ENCODE data around the gene KRTAP10-9.
"Not testable (repeated sequence)": the region's sequence is repeated elsewhere in the genome, so short reads cannot be mapped to it uniquely, and the experiment has no call there.

Gene KRTAP10-9

GRCh38 chr21:44595524-44595923 lies 31.4 kb upstream of the KRTAP10-9 start:
- DNase-seq (ENCODE audit: low read depth): no peak

GRCh38 chr21:44596068-44596725 lies 30.7 kb upstream of the KRTAP10-9 start:
- DNase-seq (ENCODE audit: low read depth): no peak

- no peak for DNase-seq (ENCODE audit: low read depth)
Measured at GRCh38 chr21:44598061-44598460, 28.8 kb upstream of the KRTAP10-9 start.

DNA sequence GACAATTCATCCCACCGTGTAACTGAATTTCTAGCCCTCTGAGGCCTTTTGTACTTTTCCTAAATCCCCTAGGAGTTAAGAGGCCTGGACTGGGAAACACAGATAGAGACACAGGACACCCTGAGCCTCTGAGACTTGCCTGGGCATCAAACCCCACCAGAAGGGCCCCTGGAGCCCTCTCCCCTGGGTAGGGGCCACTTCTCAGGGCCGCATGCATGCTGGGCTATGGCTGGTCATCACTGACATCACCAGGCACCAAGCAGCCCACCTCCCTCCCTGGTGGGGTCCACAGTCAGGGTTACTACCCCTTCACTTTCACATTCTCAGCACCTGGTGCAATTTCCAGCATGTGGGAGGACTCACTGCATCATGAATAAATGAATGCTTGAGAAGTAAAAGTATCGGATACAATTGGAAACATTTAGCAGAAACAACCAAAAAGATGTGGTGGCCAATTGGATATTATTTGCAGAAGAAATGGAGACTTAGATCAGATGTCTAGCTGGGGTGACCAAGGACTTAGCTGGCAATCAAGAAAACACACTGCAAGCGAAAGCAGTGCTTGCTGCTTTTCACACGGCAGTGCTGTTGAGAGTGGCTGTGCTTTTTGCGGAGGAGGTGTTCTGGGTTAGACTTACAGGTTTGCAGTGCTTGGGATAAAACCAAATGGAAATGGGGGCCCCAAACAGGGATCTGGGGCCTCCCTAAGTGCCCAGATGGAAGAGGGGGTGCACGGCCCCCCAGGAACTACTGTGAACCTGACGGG lies 27.4 kb upstream of the KRTAP10-9 start:
- DNase-seq (ENCODE audit: low read depth): no peak

GRCh38 chr21:44600118-44600978 lies 26.5 kb upstream of the KRTAP10-9 start, which contains the start of gene KRTAP10-7:
Gene KRTAP10-7 (plus strand): TSS chr21:44600597. CDS start chr21:44600622, 25 bp downstream.
- not testable (repeated sequence) for DNase-seq (ENCODE audit: low read depth)

DNA sequence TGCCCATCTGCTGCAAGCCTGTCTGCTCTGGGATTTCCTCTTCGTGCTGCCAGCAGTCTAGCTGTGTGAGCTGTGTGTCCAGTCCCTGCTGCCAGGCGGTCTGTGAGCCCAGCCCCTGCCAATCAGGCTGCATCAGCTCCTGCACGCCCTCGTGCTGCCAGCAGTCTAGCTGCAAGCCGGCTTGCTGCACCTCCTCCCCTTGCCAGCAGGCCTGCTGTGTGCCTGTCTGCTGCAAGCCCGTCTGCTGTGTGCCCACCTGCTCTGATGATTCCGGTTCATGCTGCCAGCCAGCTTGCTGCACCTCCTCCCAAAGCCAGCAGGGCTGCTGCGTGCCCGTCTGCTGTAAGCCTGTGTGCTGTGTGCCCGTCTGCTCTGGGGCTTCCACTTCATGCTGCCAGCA lies 25.8 kb upstream of the KRTAP10-9 start:
- DNase-seq (ENCODE audit: low read depth): not testable (repeated sequence)

GRCh38 chr21:44601596-44602462 lies 25.1 kb upstream of the KRTAP10-9 start:
- DNase-seq (ENCODE audit: low read depth): no peak

DNA sequence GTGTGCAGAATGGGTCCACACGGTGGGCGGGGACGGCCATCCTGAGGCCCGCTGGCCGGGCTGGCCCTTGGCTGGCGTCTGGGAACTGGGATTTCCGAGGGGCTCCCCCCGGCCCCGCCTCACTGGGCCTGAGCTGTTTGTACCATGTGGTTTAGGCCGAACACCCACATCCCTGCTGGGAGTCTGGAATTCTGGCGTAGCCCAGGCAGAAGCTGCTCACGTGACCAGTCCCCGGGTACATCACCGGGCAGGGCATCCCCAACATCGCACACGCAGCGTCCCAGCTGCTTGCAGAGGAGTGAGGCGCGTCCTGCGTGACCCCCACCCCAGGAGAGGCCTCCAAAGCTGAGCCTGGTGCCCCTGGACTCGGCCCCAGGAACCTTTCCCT lies 24.4 kb upstream of the KRTAP10-9 start:
- no peak for DNase-seq (ENCODE audit: low read depth)

DNA sequence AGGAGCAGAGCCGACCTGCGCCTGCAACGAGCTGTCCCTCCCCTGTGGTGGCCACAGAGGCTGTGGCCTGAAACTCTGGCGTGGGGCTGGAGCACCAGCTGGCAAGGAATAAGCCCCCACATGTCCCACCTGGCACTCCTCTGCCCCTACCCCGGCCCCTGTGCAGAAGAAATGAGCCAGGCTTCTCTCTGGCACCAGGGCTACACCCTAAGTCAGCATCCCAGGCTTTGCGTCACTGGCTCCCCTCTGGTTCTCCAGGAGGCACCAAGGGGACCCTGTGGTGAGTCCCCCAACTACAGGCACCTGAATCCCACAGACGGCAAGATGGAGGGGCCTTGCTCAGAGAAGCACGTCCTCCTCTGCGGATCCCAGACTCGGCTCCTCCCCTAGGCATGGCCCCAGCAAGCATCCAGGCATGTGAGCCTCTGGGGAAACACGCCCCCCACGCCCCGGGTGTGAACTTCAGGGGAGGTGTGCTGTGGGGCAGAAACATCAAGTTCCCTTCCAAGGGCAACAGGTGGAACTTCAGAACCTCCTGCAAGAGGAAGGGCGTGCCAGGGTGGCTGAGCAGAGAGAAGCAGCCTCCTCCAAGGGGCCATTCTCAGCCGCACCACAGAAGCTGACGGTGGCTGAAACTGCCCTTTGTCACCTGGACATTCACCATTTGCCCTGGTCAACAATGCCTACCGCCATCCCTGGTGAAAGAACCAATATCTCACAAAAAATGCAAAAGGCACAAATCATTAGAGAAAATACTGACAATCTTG lies 23.6 kb upstream of the KRTAP10-9 start:
- DNase-seq (ENCODE audit: low read depth): no peak

GRCh38 chr21:44603911-44604310 lies 23.0 kb upstream of the KRTAP10-9 start:
- no peak for DNase-seq (ENCODE audit: low read depth)

- DNase-seq (ENCODE audit: low read depth): no peak
Measured at GRCh38 chr21:44606495-44606894, 20.4 kb upstream of the KRTAP10-9 start.

GRCh38 chr21:44609193-44609592 lies 17.7 kb upstream of the KRTAP10-9 start:
- DNase-seq (ENCODE audit: low read depth): no peak

GRCh38 chr21:44610157-44610843 lies 16.6 kb upstream of the KRTAP10-9 start:
- not testable (repeated sequence) for DNase-seq (ENCODE audit: low read depth)

- DNase-seq (ENCODE audit: low read depth): no peak
Measured at GRCh38 chr21:44611551-44611950, 15.3 kb upstream of the KRTAP10-9 start.

DNA sequence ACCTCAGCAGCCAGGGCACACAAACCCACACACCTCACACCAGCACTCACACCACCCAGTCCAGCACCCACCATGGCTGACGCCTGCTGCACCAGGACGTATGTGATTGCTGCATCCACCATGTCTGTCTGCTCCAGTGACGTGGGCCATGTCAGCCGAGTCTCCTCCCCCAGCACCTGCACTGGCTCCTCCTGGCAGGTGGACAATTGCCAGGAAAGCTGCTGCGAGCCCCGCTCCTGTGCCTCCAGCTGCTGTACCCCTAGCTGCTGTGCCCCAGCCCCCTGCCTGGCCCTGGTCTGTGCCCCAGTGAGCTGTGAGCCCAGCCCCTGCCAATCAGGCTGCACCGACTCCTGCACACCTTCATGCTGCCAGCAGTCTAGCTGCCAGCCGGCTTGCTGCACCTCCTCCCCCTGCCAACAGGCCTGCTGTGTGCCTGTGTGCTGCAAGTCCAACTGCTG lies 14.8 kb upstream of the KRTAP10-9 start, which contains the start of gene KRTAP10-8:
Gene KRTAP10-8, plus strand, starts transcription at position 51 of the 458 bp plus-strand sequence. Its CDS starts 22 bp downstream, at position 73.
- DNase-seq (ENCODE audit: low read depth): no peak

DNA sequence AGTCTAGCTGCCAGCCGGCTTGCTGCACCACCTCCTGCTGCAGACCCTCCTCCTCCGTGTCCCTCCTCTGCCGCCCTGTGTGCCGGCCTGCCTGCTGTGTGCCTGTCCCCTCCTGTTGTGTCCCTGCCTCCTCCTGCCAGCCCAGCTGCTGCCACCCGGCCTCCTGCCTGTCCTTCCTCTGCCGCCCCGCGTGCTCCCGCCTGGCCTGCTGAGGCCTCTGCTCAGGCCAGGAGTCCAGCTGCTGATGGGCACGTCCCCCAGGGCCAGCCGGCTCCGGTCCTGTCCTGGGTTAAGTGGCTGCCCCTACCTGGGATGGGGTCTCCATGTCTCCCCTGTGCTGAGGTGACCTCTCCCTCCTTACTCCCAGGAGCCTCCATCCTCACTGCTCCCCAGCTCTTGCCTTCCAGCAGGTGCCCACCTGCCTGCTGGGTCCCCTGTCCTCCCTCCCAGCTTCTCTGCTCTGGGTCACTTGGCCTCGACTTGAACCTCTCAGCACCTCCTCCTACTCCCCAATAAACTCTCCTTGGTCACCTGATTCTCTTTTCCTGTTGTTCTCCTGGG lies 14.1 kb upstream of the KRTAP10-9 start:
- no peak for DNase-seq (ENCODE audit: low read depth)

DNA sequence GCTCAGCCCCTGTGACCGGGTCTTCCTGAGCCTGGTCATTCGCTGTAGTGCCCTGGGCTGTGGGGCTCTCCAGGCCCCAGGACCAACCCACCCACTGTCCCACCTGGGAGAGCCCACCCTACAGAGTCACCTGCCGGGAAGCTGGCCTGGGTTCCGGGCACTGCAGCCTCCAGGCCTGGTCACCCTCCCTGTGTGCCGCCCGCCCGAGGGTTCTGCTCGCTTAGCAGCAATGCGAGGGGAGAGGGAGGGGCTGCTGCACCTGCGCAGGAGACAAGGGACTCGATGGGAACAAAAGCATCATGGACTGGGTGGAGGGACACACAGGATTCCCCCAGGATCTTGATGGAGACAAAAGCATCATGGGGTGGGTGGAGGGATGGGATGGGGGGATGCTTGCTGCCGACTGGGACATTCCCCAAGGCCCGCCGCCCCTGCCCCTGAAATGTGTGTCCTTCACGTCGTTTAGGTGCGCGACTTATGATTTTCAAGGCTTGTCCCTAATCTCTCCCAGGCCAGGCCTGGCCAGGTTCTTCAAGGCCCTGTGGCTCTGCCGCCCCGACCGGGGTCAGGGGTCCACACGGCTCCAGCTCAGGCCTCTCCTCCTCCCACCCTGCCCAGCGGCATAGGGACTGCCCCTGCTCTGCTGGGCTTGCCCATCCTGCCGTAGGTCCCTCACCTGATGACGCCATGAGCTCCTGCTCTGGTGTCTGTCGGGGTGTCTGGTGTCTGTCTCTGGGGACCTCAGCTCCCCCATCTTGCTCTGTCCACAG lies 13.3 kb upstream of the KRTAP10-9 start:
- no peak for DNase-seq (ENCODE audit: low read depth)

DNA sequence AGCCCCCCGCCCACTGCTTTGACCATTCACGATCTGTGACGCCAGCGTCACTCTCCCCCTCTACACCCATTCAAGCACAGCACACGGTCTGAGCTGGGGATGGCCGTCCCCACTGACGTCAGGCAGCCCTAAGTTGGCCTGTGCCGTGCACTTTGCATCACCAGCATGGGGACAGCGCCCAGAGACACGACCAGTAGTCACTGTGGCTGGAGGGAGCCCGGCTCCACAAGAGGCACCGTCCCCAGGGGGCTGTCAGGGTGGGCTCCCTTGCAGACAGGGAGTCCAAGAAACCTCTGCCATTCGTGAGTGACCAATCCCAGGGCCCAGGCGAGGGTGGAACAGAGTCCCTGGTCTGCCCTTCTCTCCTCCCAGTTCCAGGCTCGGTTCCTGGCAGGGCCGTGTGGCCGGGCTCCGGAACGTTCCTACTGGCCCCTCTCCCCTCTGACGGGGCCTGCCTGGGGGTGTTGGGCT lies 12.7 kb upstream of the KRTAP10-9 start:
- DNase-seq (ENCODE audit: low read depth): no peak

GRCh38 chr21:44614961-44615391 lies 11.9 kb upstream of the KRTAP10-9 start:
- DNase-seq (ENCODE audit: low read depth): no peak

Data from activated T-cell treated with anti-CD3 and anti-CD28 coated beads for 24 hours (primary cell).